SIG-M5 (cell line): Measurements from ENCODE around the gene ABCC4.

Source experiments
- DNase-seq: peaks from one replicate; lab custom pipeline; 2025; lab: John Stamatoyannopoulos, UW

ABCC4 gene

GRCh38 chr13:95155093-95155492 lies 146.2 kb downstream of the ABCC4 start:
- DNase-seq: no peak

- no peak for DNase-seq
These were observed 146.8 kb downstream of the ABCC4 start for GRCh38 chr13:95154413-95154886.

GRCh38 chr13:95153647-95154412 lies 147.4 kb downstream of the ABCC4 start:
- DNase-seq: no peak

- DNase-seq: no peak
These were observed 149.2 kb downstream of the ABCC4 start for GRCh38 chr13:95151942-95152587.

- no peak for DNase-seq
These were observed 150.7 kb downstream of the ABCC4 start for GRCh38 chr13:95150555-95150954.

- no peak for DNase-seq
These were observed 154.8 kb downstream of the ABCC4 start for GRCh38 chr13:95146486-95146885.

GRCh38 chr13:95145587-95145986 lies 155.7 kb downstream of the ABCC4 start:
- no peak for DNase-seq

GRCh38 chr13:95140502-95140901 lies 160.7 kb downstream of the ABCC4 start:
- no peak for DNase-seq

- DNase-seq: no peak
These were observed 162.2 kb downstream of the ABCC4 start for GRCh38 chr13:95138876-95139585.

- no peak for DNase-seq
These were observed 164.2 kb downstream of the ABCC4 start for GRCh38 chr13:95137096-95137495.

- no peak for DNase-seq
These were observed 164.6 kb downstream of the ABCC4 start for GRCh38 chr13:95136638-95137037.

- no peak for DNase-seq
These were observed 167.8 kb downstream of the ABCC4 start for GRCh38 chr13:95133498-95133897.

GRCh38 chr13:95129004-95129403 lies 172.2 kb downstream of the ABCC4 start:
- DNase-seq: no peak

- DNase-seq: no peak
These were observed 173.1 kb downstream of the ABCC4 start for GRCh38 chr13:95128045-95128643.

GRCh38 chr13:95124959-95125358 lies 176.3 kb downstream of the ABCC4 start:
- no peak for DNase-seq

GRCh38 chr13:95123726-95124125 lies 177.5 kb downstream of the ABCC4 start:
- DNase-seq: no peak

- DNase-seq: no peak
These were observed 179.2 kb downstream of the ABCC4 start for GRCh38 chr13:95122063-95122462.

GRCh38 chr13:95121516-95121915 lies 179.7 kb downstream of the ABCC4 start:
- DNase-seq: no peak

- no peak for DNase-seq
These were observed 180.6 kb downstream of the ABCC4 start for GRCh38 chr13:95120650-95121049.

GRCh38 chr13:95118541-95119324 lies 182.5 kb downstream of the ABCC4 start:
- DNase-seq: no peak

- no peak for DNase-seq
These were observed 184.2 kb downstream of the ABCC4 start for GRCh38 chr13:95117092-95117491.

GRCh38 chr13:95115525-95115924 lies 185.7 kb downstream of the ABCC4 start:
- no peak for DNase-seq
